ENCODE data around the gene GNAQ.

DNA sequence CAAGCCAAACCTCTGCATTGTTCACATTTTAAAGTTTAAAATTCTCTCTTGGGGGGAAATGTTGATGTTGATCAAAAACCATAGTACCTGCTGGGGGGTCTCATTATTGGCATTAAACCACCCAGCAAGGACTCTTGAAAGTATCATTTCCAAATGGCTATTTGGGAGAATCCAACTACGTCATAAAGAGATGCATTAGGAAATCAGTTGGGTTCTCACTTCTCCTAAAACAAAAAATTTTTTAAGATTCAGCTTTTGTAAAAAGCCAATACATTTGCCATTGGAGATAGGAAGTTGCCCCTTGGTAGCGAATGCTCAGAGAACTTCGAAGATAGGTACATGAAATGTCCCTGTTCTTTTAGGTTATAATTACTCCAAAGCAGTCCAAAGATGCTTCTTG, 96.4 kb downstream of the GNAQ start:
- TF ChIP-seq CTCF (IDR thresholded peaks at IDR 0.05; ENCODE audit: poor library complexity) (no peak), EZH2 (IDR thresholded peaks at IDR 0.05; ENCODE audit: borderline replicate concordance) (no peak)
